SK-N-SH treated with all-trans-retinoic acid at 6 μM for 48 hours (cell line): Measurements from ENCODE around the gene RNASE7.

Source experiments
- BACH2 ChIP-seq: fragments of 250-450 bp; sonication (Bioruptor Pico); IDR thresholded peaks from 2 replicates; pipeline ENCODE4 v1.9.0; 2021; ENCODE audit warnings: mild to moderate bottlenecking, borderline replicate concordance
- GLIS3 ChIP-seq: fragments of 250-450 bp; sonication (Bioruptor Pico); IDR thresholded peaks from 2 replicates; pipeline ENCODE4 v1.5.0; 2020; ENCODE audit warnings: mild to moderate bottlenecking, moderate library complexity
- ISL1 ChIP-seq: fragments of 250-450 bp; sonication (Bioruptor Pico); IDR thresholded peaks from 2 replicates; pipeline ENCODE4 v2.1.2; 2022; ENCODE audit warnings: mild to moderate bottlenecking, moderate library complexity
- OSR1 ChIP-seq: fragments of 250-450 bp; sonication (Bioruptor Pico); IDR thresholded peaks from 2 replicates; pipeline ENCODE4 v1.8.0; 2022; ENCODE audit warnings: moderate library complexity, mild to moderate bottlenecking, inconsistent platforms
- PATZ1 ChIP-seq: fragments of 250-450 bp; sonication (Bioruptor Pico); IDR thresholded peaks from 2 replicates; pipeline ENCODE4 v1.8.0; 2020; ENCODE audit warnings: mild to moderate bottlenecking, moderate library complexity, borderline replicate concordance
- SNAI2 ChIP-seq: fragments of 250-450 bp; sonication (Bioruptor Pico); IDR thresholded peaks from 2 replicates; pipeline ENCODE4 v1.5.0; 2020; ENCODE audit warnings: mild to moderate bottlenecking, moderate library complexity
- TOX ChIP-seq: fragments of 250-450 bp; sonication (Bioruptor Pico); IDR thresholded peaks from 2 replicates; pipeline ENCODE4 v1.8.0; 2021; ENCODE audit warnings: mild to moderate bottlenecking, moderate library complexity, borderline replicate concordance
- ZFP3 ChIP-seq: fragments of 250-450 bp; sonication (Bioruptor Pico); IDR thresholded peaks from 2 replicates; pipeline ENCODE4 v1.5.0; 2020; ENCODE audit warnings: mild to moderate bottlenecking, moderate library complexity
- ZNF565 ChIP-seq: fragments of 450-650 bp; formaldehyde crosslinking; conservative IDR thresholded peaks from 2 replicates; pipeline ENCODE4 v1.5.0; 2020; ENCODE audit warnings: low read depth, mild to moderate bottlenecking, moderate library complexity
- ZNF8 ChIP-seq: fragments of 450-650 bp; formaldehyde crosslinking; IDR thresholded peaks from 2 replicates; pipeline ENCODE4 v1.5.0; 2020; ENCODE audit warnings: mild to moderate bottlenecking, moderate library complexity

GRCh38 chr14:21018781-21019180 is 23.4 kb upstream of the RNASE7 start:
- TF ChIP-seq ZNF8 (no peak), TOX (CRISPR knock-in tag) (no peak), OSR1 (no peak), GLIS3 (no peak), ISL1 (CRISPR knock-in tag) (no peak), ZNF565 (no peak), SNAI2 (CRISPR knock-in tag) (no peak), PATZ1 (CRISPR knock-in tag) (no peak), BACH2 (CRISPR knock-in tag) (no peak), ZFP3 (CRISPR knock-in tag) (no peak)
